Testis (tissue), 2 donors: ENCODE measurements around the gene GALNT18.

Source experiments
- CTCF ChIP-seq, 3 experiments: fragments of 450-650 bp in 2 of 3; fragments of 200-600 bp in 1 of 3; sonication (generic) in 1 of 3; IDR thresholded peaks; one replicate each; pipeline ENCODE4 v1.5.1; 2016 to 2019; ENCODE audit warnings: antibody characterized with exemption in 3 of 3, mild to moderate bottlenecking in 2 of 3, moderate library complexity in 1 of 3
- POLR2A ChIP-seq: fragments of 450-650 bp; IDR thresholded peaks from one replicate; pipeline ENCODE4 v1.6.1; 2017; ENCODE audit warnings: antibody characterized with exemption, mild to moderate bottlenecking, moderate library complexity

- TF ChIP-seq CTCF (IDR thresholded peaks at IDR 0.05) (no peak), POLR2A (no peak)
These were observed 38.5 kb upstream of the GALNT18 start for GRCh38 chr11:11660363-11660740.
